Astrocyte of the cerebellum (primary cell): Measurements from ENCODE around the gene C19orf73.
A peak's percentile ranks its signal among the peaks of the same experiment; 100 is the strongest.

Experiments
- DNase-seq: peaks from one replicate; pipeline ENCODE4 v3.0.0-alpha.2; 2011; ENCODE audit warnings: low read depth
- H3K4me3 ChIP-seq: 2 replicates; pipeline ENCODE4 v1.5.1; 2011; ENCODE audit warnings: mild to moderate bottlenecking, low read depth, low read length, moderate library complexity
- CTCF ChIP-seq: IDR thresholded peaks from 2 replicates; pipeline ENCODE4 v1.5.1; 2012; ENCODE audit warnings: low read length, low read depth, moderate library complexity, mild to moderate bottlenecking; ENCODE audit errors: missing control alignments
- in situ Hi-C: cut with HindIII; loops from 2 replicates; pipeline ENCODE4 v1.10.0; 2017; ENCODE audit warnings: low sequenced_read_pairs

C19orf73 gene

GRCh38 chr19:49118565-49119410 lies at the start of gene C19orf73:
Gene C19orf73 (minus strand): TSS chr19:49119143. CDS start chr19:49119022, 121 bp downstream.
- in situ Hi-C loops, result no loop called here
- H3K4me3 ChIP-seq, result peak within 1 kb of the TSS; percentile 67
- DNase-seq, result peak; percentile 76
- TF ChIP-seq CTCF, result no peak

GRCh38 chr19:49168421-49168820 lies 49.5 kb upstream of the C19orf73 start:
- no peak for TF ChIP-seq CTCF
- in situ Hi-C loops, result no loop called here
- no peak overlapping the region for H3K4me3 ChIP-seq
- DNase-seq, result no peak

GRCh38 chr19:49167857-49168409 lies 49.0 kb upstream of the C19orf73 start:
- no peak for DNase-seq
- in situ Hi-C loops, result no loop called here
- H3K4me3 ChIP-seq, result no peak overlapping the region
- no peak for TF ChIP-seq CTCF

- peak; percentile 16 for TF ChIP-seq CTCF
- DNase-seq, result no peak
- in situ Hi-C loops, result no loop called here
- H3K4me3 ChIP-seq, result no peak overlapping the region
Measured at GRCh38 chr19:49165865-49166301, 46.9 kb upstream of the C19orf73 start.

GRCh38 chr19:49165111-49165750 lies 46.3 kb upstream of the C19orf73 start:
- no peak for DNase-seq
- H3K4me3 ChIP-seq, result no peak overlapping the region
- in situ Hi-C loops, result no loop called here
- TF ChIP-seq CTCF, result no peak

- no peak overlapping the region for H3K4me3 ChIP-seq
- in situ Hi-C loops, result no loop called here
- no peak for DNase-seq
- no peak for TF ChIP-seq CTCF
Measured at GRCh38 chr19:49161987-49162386, 43.0 kb upstream of the C19orf73 start.
